ENCODE results near the gene RBM17.

GRCh38 chr10:6115411-6115810, 26.6 kb downstream of the RBM17 start:
- TF ChIP-seq MAX (IDR thresholded peaks at IDR 0.05) (no peak), TAF1 (IDR thresholded peaks at IDR 0.05; ENCODE audit: low read depth) (no peak), RAD21 (IDR thresholded peaks at IDR 0.05; ENCODE audit: low read depth) (no peak), YY1 (IDR thresholded peaks at IDR 0.05; ENCODE audit: low read depth) (no peak), EP300 (IDR thresholded peaks at IDR 0.05; ENCODE audit: borderline replicate concordance) (no peak), TEAD4 (IDR thresholded peaks at IDR 0.05) (no peak), CREB1 (IDR thresholded peaks at IDR 0.05; ENCODE audit: low read depth) (no peak), CEBPB (IDR thresholded peaks at IDR 0.05) (no peak)
